DOHH2 (cell line): ENCODE results near the gene AUTS2.

Source experiments
- CTCF ChIP-seq: fragments of 200-600 bp; sonication (generic); IDR thresholded peaks from one replicate; pipeline ENCODE4 v1.5.1; 2014; ENCODE audit warnings: antibody characterized with exemption, mild to moderate bottlenecking, low read depth, low read length; ENCODE audit not compliant: poor library complexity, severe bottlenecking
- EZH2phosphoT487 ChIP-seq: fragments of 200-600 bp; sonication (generic); IDR thresholded peaks from 2 replicates; pipeline ENCODE4 v1.6.1; 2017; ENCODE audit warnings: borderline replicate concordance, mild to moderate bottlenecking, antibody characterized with exemption, low read length, moderate library complexity, mixed read lengths

GRCh38 chr7:70353946-70354335 is 755.7 kb downstream of the AUTS2 start:
- no peak for TF ChIP-seq CTCF
- TF ChIP-seq EZH2phosphoT487: no peak
